GM23248 (cell line): ENCODE measurements around the gene NOCT.

Experiments used
- EZH2 ChIP-seq: fragments of 200-600 bp; sonication (generic); IDR thresholded peaks from 2 replicates; pipeline ENCODE4 v1.6.1; 2018; ENCODE audit warnings: antibody characterized with exemption, mild to moderate bottlenecking; ENCODE audit not compliant: insufficient read depth, poor library complexity, severe bottlenecking
- EZH2phosphoT487 ChIP-seq: fragments of 200-600 bp; sonication (generic); IDR thresholded peaks from 2 replicates; pipeline ENCODE4 v1.6.1; 2018; ENCODE audit warnings: antibody characterized with exemption, moderate library complexity, mild to moderate bottlenecking, low read depth; ENCODE audit not compliant: insufficient read depth

DNA sequence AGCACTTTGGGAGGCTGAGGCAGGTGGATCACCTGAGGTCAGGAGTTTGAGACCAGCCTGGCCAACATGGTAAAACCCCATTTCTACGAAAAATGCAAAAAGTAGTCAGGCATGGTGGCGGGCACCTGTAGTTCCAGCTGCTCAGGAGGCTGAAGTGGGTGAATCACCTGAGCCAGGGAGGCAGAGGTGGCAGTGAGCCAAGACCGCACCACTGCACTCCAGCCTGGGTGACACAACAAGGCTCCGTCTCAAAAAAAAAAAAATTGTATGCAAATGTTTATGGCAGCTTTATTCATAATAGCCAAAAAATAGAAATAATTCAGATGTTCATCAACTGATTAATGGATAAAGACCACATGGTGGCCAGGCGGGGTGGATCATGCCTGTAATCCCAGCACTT is 9.8 kb upstream of the NOCT start:
- no peak for TF ChIP-seq EZH2
- no peak for TF ChIP-seq EZH2phosphoT487
